H9 (cell line): ENCODE results near the gene CNGB1. TPM values are rescaled to one million over a fixed set of nuclear protein-coding genes. Genes with fewer than 3 reads are reported as not detected.

Experiments
- DNase-seq: peaks from one replicate; pipeline ENCODE4 v3.0.0-alpha.2; 2017
- H2AFZ ChIP-seq: one replicate; pipeline ENCODE4 v1.6.1; 2013; ENCODE audit warnings: mild to moderate bottlenecking, low read length, control low read depth, moderate library complexity
- H2AK5ac ChIP-seq: 2 replicates; pipeline ENCODE4 v1.6.1; 2013; ENCODE audit warnings: low read length, control low read depth, mixed read lengths; ENCODE audit not compliant: insufficient read length
- H2BK120ac ChIP-seq: one replicate; pipeline ENCODE4 v1.6.1; 2013; ENCODE audit warnings: low read depth, mild to moderate bottlenecking, low read length, control low read depth, inconsistent platforms; ENCODE audit not compliant: poor library complexity, severe bottlenecking
- H2BK12ac ChIP-seq: 2 replicates; pipeline ENCODE4 v1.6.1; 2013; ENCODE audit warnings: low read length, control low read depth, mixed read lengths, low read depth; ENCODE audit not compliant: insufficient read length
- H2BK15ac ChIP-seq: 2 replicates; pipeline ENCODE4 v1.6.1; 2013; ENCODE audit warnings: low read depth, low read length, control low read depth
- H2BK20ac ChIP-seq: one replicate; pipeline ENCODE4 v1.6.1; 2013; ENCODE audit warnings: low read depth, mild to moderate bottlenecking, low read length, control low read depth, inconsistent platforms; ENCODE audit not compliant: poor library complexity, severe bottlenecking
- H2BK5ac ChIP-seq: 2 replicates; pipeline ENCODE4 v1.6.1; 2013; ENCODE audit warnings: low read length, control low read depth, mixed read lengths; ENCODE audit not compliant: insufficient read length
- H3K14ac ChIP-seq: 2 replicates; pipeline ENCODE4 v1.6.1; 2013; ENCODE audit warnings: low read length, control low read depth; ENCODE audit not compliant: insufficient read depth
- H3K18ac ChIP-seq: 2 replicates; pipeline ENCODE4 v1.6.1; 2013; ENCODE audit warnings: low read depth, mild to moderate bottlenecking, mixed read lengths, low read length, control low read depth; ENCODE audit not compliant: insufficient read length
- H3K23ac ChIP-seq: 2 replicates; pipeline ENCODE4 v1.6.1; 2013; ENCODE audit warnings: low read length, control low read depth, mixed read lengths, low read depth; ENCODE audit not compliant: insufficient read length
- H3K23me2 ChIP-seq: 2 replicates; pipeline ENCODE4 v1.6.1; 2013; ENCODE audit warnings: low read depth, mild to moderate bottlenecking, mixed read lengths, low read length, control low read depth; ENCODE audit not compliant: insufficient read length, poor library complexity, severe bottlenecking
- H3K27ac ChIP-seq: 2 replicates; pipeline ENCODE4 v1.5.1; 2013; ENCODE audit warnings: low read length, control low read depth, mixed read lengths, low read depth; ENCODE audit not compliant: insufficient read length
- H3K27me3 ChIP-seq: 2 replicates; pipeline ENCODE4 v1.6.1; 2013; ENCODE audit warnings: low read length, control low read depth, inconsistent platforms; ENCODE audit not compliant: insufficient read depth
- H3K4ac ChIP-seq: 2 replicates; pipeline ENCODE4 v1.6.1; 2013; ENCODE audit warnings: low read depth, mild to moderate bottlenecking, control low read depth, inconsistent platforms, low read length, moderate library complexity
- H3K4me1 ChIP-seq: 2 replicates; pipeline ENCODE4 v1.6.1; 2013; ENCODE audit warnings: low read length, control low read depth, inconsistent platforms; ENCODE audit not compliant: insufficient read depth
- H3K4me2 ChIP-seq: 2 replicates; pipeline ENCODE4 v1.6.1; 2013; ENCODE audit warnings: low read length, control low read depth, mixed read lengths; ENCODE audit not compliant: insufficient read length, insufficient read depth
- H3K56ac ChIP-seq: 2 replicates; pipeline ENCODE4 v1.6.1; 2013; ENCODE audit warnings: low read depth, mild to moderate bottlenecking, mixed read lengths, low read length, control low read depth; ENCODE audit not compliant: insufficient read length
- H3K79me1 ChIP-seq: 2 replicates; pipeline ENCODE4 v1.6.1; 2013; ENCODE audit warnings: low read depth, mild to moderate bottlenecking, moderate library complexity, low read length, control low read depth, inconsistent platforms; ENCODE audit not compliant: insufficient read depth, poor library complexity, severe bottlenecking
- H3K79me2 ChIP-seq: 2 replicates; pipeline ENCODE4 v1.6.1; 2013; ENCODE audit warnings: low read length, control low read depth, inconsistent platforms; ENCODE audit not compliant: insufficient read depth
- H3K9ac ChIP-seq: 2 replicates; pipeline ENCODE4 v1.6.1; 2013; ENCODE audit warnings: low read length, control low read depth, mixed read lengths; ENCODE audit not compliant: insufficient read length; ENCODE audit errors: extremely low read depth
- H3K9me3 ChIP-seq: one replicate; pipeline ENCODE4 v1.6.1; 2013; ENCODE audit warnings: low read depth, low read length, inconsistent platforms; ENCODE audit not compliant: control insufficient read depth
- H3T11ph ChIP-seq: one replicate; pipeline ENCODE4 v1.6.1; 2013; ENCODE audit warnings: mild to moderate bottlenecking, low read length, control low read depth, inconsistent platforms
- H4K20me1 ChIP-seq: one replicate; pipeline ENCODE4 v1.6.1; 2013; ENCODE audit not compliant: control insufficient read depth, insufficient read length, insufficient read depth
- H4K5ac ChIP-seq: 2 replicates; pipeline ENCODE4 v1.6.1; 2013; ENCODE audit warnings: low read depth, mild to moderate bottlenecking, mixed read lengths, low read length, control low read depth; ENCODE audit not compliant: insufficient read length
- H4K8ac ChIP-seq: replicated peaks from 2 replicates; pipeline ENCODE4 v1.6.1; 2013; ENCODE audit warnings: low read length, control low read depth, mixed read lengths, low read depth; ENCODE audit not compliant: insufficient read length
- H4K91ac ChIP-seq: 2 replicates; pipeline ENCODE4 v1.6.1; 2013; ENCODE audit warnings: low read depth, mild to moderate bottlenecking, moderate library complexity, mixed read lengths, low read length, control low read depth; ENCODE audit not compliant: insufficient read length
- H3K27ac Mint-ChIP-seq, 3 experiments: 2 replicates in 2 of 3; 3 replicates in 1 of 3; pipeline ENCODE4 v1.8.0; 2020 to 2021; ENCODE audit warnings: mixed read lengths in 3 of 3, mild to moderate bottlenecking in 1 of 3, moderate library complexity in 1 of 3
- H3K27me3 Mint-ChIP-seq: 2 replicates; pipeline ENCODE4 v1.8.0; 2021; ENCODE audit warnings: low read depth, mild to moderate bottlenecking, moderate library complexity, mixed read lengths
- H3K36me3 Mint-ChIP-seq, 3 experiments: 2 replicates in 2 of 3; 3 replicates in 1 of 3; pipeline ENCODE4 v1.8.0; 2020 to 2021; ENCODE audit warnings: low read depth in 3 of 3, mixed read lengths in 3 of 3; ENCODE audit not compliant: insufficient read depth in 1 of 3
- H3K4me1 Mint-ChIP-seq, 2 experiments: 2 replicates each; pipeline ENCODE4 v1.8.0; 2020; ENCODE audit warnings: mixed read lengths in 2 of 2
- H3K4me3 Mint-ChIP-seq, 2 experiments: 2 replicates in 1 of 2; 3 replicates in 1 of 2; pipeline ENCODE4 v1.8.0; 2020 to 2021; ENCODE audit warnings: mild to moderate bottlenecking in 2 of 2, mixed read lengths in 2 of 2, moderate library complexity in 1 of 2
- H3K9me3 Mint-ChIP-seq, 2 experiments: 2 replicates in 1 of 2; 3 replicates in 1 of 2; pipeline ENCODE4 v1.8.0; 2020; ENCODE audit warnings: mild to moderate bottlenecking in 2 of 2, mixed read lengths in 2 of 2, moderate library complexity in 1 of 2
- CTCF ChIP-seq: fragments of 200-600 bp; sonication (generic); conservative IDR thresholded peaks from 3 replicates; pipeline ENCODE4 v1.8.0; 2021; ENCODE audit warnings: antibody characterized with exemption, mild to moderate bottlenecking
- WGBS: extraction: QIAGEN DNeasy Blood & Tissue Kit; methylation state at CpG from one replicate; pipeline ENCODE4 v1.1.7; 2013; ENCODE audit warnings: missing lambda C conversion rate, low lambda C conversion rate, mixed read lengths; ENCODE audit not compliant: insufficient read length; ENCODE audit errors: extremely low coverage; 5-methylcytosine and 5-hydroxymethylcytosine counted together
- total RNA-seq: library from RNA; stranded (reverse); gene quantifications from 2 replicates; pipeline ENCODE4 v1.2.1, GENCODE V29; 2021

The CNGB1 gene
- total RNA-seq, 1 experiment from 2014 or later: not detected

- H3K27me3 Mint-ChIP-seq: peaks cover 6% of the 10 kb centered on the region
- Histone ChIP-seq H3K79me2 (no peaks in the 10 kb centered on the region), H2AK5ac (no peak overlapping the region), H2BK15ac (no peak overlapping the region), H2BK5ac (no peak overlapping the region), H3K56ac (no peak overlapping the region), H3K27me3 (no peaks in the 10 kb centered on the region), H2BK12ac (no peak overlapping the region), H3K79me1 (no peaks in the 10 kb centered on the region), H3K27ac (no peak overlapping the region), H2BK120ac (no peak overlapping the region), H3K14ac (no peak overlapping the region), H3K4me2 (no peak overlapping the region), H3K23ac (no peak overlapping the region), H4K5ac (no peak overlapping the region), H3T11ph (no peak overlapping the region), H3K18ac (no peak overlapping the region), H3K4me1 (no peaks in the 10 kb centered on the region; the same call in 1 of the 2 replicates), H3K9me3 (no peaks in the 10 kb centered on the region), H4K8ac (no peak overlapping the region), H3K4ac (no peak overlapping the region), H4K91ac (no peak overlapping the region), H3K9ac (no peak overlapping the region), H2BK20ac (no peak overlapping the region), H2AFZ (no peak overlapping the region), H4K20me1 (no peaks in the 10 kb centered on the region), H3K23me2 (peaks cover 2% of the 10 kb centered on the region)
- H3K36me3 Mint-ChIP-seq: no peaks in the 10 kb centered on the region
- peaks cover 12 to 27% of the 10 kb centered on the region in 2 experiments for H3K4me1 Mint-ChIP-seq
- no peak for TF ChIP-seq CTCF
- no peak for DNase-seq
- no CpG with 5 or more reads among the region's 7 CpGs for WGBS
- no peak overlapping the region for H3K4me3 Mint-ChIP-seq
- no peaks in the 10 kb centered on the region for H3K9me3 Mint-ChIP-seq
- no peak overlapping the region; a peak in 1 of 7 replicates for H3K27ac Mint-ChIP-seq
These were observed 88.1 kb downstream of the CNGB1 start for GRCh38 chr16:57882792-57883191.
